Amniotic stem cell (primary cell): Measurements from ENCODE around the gene MMD2.
A peak's percentile ranks its signal among the peaks of the same experiment; 100 is the strongest.
"Not testable (repeated sequence)": the region's sequence is repeated elsewhere in the genome, so short reads cannot be mapped to it uniquely, and the experiment has no call there.

Source experiments
- DNase-seq: peaks from one replicate; lab custom pipeline; 2025; lab: John Stamatoyannopoulos, UW

Gene MMD2

DNA sequence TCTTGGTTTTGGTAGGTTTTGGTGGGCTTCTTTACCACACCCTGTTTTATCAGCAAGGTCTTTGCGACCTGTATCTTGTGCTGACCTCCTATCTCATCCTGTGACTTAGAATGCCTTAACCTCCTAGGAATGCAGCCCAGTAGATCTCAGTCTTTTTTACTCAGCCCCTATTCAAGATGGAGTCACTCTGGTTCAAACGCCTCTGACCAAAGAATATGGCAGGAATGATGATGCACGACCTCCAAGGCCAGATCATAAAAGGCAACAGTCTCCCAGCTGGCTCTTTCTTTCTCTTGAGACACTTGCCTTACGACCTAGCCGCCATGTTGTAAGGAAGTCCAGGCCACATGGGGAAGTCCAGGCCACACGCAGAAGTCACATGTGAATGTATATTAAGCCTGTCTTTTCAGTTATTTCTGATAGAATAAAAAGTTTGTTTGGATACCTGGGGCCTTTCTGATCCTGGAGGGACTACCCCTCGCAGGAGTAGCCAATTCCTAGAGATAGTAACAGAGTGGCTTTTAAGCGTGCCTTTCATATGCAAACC lies 65.0 kb downstream of the MMD2 start:
- DNase-seq: no peak

DNA sequence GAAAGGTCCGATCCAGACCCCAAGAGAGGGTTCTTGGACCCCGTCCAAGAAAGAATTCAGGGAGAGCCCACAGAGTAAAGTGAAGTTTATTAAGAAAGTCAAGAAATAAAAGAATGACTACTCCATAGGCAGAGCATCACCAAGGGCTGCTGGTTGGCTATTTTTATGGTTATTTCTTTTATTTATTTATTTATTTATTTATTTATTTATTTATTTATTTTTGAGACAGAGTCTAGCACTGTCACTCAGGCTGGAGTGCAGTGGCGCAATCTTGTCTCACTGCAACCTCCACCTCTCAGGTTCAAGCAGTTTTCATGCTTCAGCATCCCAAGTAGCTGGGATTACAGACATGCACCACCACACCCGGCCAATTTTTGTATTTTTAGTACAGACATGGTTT lies 65.8 kb downstream of the MMD2 start:
- not testable (repeated sequence) for DNase-seq

DNA sequence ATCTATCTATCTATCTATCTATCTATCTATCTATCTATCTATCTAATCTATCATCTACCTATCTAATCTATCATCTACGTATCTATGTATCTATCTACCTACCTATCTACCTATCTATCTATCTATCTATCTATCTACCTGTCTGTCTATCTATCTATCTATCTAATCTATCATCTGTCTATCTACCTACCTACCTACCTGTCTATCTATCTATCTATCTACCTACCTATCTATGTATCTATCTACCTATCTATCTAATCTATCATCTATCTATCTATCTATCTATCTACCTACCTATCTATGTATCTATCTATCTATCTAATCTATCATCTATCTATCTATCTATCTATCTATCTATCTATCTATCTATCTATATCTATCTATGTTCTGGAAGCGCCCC lies 67.5 kb downstream of the MMD2 start:
- DNase-seq: not testable (repeated sequence)

DNA sequence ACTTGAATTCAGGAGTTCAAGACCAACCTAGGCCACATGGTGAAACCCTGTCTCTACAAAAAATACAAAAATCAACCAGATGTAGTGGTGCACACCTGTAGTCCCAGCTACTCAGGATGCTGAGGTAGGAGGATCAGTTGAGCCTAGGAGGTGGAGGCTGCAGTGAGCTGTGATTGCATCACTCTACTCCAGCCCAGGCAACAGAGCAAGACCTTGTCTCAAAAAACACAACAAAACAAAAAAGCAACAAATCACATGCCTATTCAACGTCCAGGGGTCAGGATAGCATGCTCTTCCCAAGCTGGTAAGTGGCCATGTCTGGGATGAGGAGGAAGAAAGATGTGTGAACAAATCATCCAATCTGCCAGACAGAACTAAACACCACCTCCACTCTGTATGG lies 69.3 kb downstream of the MMD2 start:
- DNase-seq: no peak

DNA sequence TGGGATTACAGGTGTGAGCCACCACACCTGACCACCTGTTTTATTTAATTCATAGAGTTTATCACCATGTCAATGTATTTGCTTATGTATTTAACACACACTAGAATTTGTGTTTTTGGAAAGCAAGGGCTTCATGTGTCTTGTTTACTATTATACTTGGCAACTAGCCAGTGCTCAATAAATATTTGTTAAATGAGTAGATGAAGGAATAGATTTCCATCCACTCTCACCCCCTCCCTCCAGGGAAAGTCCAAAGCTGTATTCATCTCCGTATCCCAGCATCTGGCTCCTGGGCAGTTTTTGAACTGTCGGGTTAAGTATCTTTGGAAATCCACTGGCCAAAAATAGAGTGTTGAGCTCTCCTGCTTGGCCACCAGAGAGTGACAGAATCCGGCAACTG lies 70.8 kb downstream of the MMD2 start:
- DNase-seq: no peak

DNA sequence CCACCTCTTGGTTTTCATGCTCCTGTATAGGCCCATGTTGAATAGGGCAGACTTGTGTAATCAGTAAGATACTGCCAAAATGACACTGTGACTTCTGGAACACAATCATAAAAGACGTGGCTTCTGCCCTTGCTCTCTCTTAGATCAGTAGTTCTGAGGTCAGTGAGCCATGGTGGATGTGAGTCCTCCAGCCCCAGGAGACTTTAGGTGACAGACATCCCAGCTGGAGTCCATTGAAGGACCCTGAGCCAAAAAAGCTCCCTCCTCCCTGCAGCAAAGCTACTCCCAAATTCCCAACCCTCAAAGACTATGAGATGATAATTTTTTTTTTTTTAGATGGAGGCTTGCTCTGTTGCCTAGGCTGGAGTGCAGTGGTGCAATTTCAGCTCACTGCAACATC lies 72.3 kb downstream of the MMD2 start:
- no peak for DNase-seq

DNA sequence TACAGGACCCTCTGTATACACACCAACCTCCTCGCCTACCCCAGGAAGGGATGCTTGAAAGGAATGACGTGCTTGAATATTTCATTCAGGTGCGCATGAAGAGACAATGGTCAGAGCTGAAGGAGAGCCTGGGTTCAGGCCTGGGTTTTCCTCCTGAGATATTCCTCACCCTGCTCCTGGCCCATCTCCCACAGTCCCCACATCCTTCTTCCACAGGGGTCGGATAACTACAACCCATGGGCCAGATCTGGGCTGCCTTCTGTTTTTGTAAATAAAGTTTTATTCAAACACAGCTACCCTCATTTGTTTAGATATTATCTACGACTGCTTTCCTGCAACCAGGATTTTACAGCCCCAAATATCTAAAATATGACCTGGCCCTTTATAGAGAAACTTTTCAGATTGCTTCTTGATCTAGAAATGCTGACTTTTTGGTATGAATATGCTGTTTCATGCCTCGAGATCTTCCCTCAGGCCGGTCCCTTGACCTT lies 73.6 kb downstream of the MMD2 start:
- DNase-seq: no peak

DNA sequence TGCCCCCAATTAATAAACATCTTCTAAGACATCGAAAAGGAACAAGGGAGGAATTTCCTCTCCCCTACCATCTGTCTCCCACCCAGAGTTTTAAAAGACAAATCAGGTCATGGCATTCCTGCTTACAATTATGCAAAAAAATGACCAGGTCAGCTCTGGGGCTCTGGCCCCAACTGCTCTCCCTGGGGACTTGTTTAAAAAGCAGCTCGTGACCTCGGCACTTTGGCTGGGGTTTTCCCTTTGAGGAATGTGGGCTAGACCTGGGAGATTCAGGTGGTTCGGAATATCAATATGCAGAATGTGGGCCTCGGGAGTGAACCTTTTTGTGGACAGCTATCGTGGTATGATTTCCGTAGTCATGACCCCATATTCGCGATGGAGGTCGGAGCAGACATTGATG lies 74.8 kb downstream of the MMD2 start:
- DNase-seq: no peak

DNA sequence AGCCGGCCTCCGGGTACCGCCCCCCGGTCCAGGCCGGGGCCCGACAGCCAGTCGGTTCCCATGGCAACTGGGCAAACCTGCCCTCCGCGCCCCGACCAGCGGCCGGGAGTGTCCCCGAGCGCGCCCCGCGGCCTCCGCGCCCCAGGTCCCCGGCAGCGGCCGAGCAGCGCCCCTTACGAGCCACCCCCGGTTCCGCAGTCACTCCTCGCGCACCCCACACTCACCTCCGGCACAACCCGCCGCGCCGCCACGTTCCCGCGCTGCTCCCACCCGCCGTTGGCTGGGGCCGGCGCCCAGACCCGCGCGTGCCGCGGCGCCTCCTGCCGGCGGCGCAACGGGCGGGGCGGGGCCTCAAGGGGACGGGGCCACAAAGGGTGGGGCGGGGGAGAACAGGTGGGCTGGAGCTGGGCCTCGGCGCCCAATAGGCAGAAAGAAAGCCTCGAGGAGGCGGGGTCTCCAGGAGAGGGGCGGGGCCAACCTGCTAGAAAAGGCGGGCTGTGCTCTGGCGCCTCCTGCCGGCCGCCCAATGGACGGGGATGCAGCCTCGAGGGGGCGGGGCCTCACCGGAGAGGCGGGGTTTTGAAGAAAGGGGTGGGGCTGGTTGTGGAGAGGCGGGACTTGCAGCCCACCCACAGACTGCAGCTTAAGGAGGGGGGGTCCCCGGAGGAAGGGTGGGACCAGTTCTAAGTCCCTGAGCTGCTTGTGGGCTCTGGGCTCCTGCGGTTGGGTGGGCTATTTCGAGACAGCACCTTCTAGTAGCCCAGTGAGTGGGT lies 75.4 kb downstream of the MMD2 start, which contains the start of gene RADIL:
RADIL (minus strand) TSS at position 345 of the 773 bp plus-strand sequence. CDS start 5,577 bp downstream, outside the sequence.
- DNase-seq: peak; percentile 68

DNA sequence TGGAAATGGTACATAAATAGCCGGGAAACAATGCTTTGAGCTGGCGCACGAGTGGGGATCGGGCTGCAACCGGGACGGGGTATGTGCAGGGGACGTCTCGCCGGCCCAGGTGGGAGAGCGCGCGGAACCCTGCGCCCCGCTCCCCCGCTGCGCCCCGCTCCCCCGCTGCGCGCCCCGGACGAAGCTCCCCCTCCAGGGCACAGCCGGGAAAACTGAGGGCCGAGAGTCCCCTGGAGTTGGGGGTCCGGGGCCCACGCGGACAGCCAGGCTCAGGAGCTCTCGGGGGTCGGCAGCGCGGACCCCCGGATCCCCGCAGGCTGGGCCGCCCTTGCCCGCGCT lies 76.0 kb downstream of the MMD2 start:
- DNase-seq: no peak

DNA sequence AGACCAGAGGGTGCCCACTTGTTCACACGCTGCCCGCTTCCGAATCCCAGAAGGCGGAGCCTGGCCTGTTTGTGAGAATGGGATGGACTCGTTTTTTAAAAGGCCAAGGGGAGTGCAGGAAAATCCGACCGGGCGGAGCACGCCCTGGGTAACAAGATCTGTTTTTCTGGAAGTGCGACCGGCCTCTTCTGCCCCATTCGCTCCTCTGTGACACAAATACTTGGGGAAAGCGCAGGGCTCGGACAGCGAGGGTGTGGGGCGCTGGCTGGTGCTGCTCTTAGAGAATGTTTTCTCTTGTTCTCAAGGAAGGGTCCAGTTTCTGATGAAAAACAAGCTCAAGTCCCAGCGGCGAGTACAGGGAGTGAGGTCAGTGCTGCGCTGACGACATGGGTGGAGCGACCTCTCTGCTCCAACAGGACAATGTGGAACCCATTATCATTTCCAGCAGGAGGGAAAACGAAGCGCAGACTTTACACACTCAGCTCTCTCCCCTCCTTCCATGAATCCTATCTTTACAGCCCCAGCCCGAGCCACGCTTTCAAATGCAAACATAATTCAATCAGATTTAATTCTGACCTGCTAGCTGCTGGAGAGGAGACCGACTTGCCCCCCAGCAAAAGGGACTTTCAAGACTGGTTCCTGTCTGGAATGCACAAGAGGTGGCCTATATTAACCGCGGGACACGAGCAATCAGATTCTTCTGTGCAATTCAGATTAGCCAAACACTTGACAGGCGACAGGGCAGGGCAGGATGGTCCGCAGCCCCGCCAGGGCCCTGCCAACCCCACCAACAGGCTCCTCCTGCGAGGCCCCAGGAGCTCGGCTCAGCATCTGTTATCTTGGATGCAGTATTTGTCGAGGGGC lies 76.6 kb downstream of the MMD2 start:
- peak; percentile 34 for DNase-seq

DNA sequence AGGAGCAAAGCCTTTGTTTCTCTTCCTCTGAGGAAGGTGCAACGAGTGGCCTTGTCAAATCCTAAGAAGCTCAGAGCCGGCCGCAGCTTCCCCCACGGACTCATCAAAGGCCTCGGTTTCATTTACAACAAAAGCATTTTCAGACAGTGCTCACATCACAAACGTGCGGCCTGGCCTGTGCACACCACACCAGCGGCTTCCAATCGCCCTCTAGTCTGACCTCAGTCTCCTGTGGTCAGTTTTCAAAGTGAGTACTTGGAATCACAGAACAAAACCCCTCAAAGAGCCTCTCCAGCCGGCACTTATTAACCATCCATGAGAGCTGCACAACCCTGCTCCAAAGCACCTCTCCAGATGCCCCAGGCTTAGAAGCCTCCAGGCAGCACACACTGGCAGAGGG lies 78.8 kb downstream of the MMD2 start:
- no peak for DNase-seq

DNA sequence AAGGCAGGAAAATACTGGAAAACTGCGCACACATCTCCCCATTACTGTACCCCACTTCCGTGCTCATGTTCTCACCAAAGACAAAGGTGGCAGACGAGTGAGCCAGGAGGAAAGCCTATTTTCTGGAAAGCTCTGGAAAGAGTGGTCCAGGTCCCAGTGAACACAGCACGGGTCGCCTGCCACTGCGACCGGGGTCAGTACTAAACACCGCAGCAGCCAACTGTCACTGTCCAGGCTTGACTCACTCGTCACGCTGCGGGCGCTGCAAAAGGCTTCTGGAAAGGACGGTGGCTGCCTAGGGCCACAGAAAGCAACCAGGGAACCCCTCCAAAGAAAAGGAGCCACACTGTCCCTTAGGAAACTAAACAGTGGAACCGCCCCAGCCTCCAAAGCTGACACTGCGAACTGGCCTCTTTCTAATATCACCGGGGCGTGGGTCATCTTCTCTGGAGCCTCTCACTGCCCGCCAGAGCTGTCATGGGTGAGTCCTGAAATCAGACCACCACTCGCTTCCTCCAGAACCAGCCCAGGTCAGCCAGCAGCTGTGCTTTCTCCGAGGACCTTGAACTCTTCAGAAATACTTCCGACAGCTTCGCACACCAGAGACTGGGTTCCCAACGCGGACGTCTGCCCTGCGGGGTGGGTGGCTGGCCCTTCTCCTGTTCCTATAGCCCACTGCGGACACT lies 79.4 kb downstream of the MMD2 start:
- DNase-seq: no peak

DNA sequence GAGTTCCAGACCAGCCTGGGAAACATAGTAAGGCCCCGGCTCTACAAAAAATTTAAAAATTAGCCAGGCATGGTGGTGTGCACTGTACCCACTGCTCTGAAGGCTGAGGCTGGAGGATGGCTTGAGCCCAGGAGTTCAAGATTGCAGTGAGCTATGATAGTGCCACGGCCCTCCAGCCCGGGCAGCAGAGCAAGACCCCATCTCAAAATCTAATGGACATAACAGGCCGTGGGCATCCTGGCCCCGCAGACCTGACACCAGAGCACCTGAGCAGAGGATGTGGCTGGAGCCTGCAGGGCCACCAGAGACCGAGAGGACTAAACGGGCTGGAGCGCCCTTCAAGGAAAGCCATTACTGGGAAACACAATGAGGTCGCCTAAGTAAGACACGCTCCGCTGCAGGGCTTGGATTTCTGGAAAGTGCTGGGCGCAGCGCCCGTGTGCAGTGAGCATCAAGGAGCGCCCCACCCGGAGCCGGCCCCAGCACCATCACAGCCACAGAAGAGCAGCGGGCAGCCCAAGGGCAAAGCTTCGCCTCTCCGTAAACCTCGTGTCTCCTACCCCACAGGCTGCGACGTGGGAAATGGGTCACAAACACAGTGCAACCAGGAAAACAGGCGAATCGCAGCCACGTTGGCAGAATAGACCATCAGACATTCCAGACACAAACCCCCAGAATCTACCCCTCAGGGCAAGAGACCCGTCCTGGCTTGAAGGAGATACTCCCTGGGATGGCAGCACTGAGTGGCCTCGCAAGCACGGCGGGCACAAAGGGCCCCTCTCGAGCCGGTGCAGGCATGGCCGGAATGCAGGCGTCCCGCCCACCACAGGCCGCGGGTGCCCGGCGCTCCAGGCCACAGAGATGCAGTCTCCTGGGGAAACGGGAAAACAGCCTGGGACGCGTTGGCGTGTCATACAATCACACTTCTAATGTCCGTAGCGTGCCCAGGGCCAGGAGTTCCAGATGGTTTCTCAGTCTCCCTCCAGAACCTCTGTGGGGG lies 80.4 kb downstream of the MMD2 start:
- DNase-seq: no peak

DNA sequence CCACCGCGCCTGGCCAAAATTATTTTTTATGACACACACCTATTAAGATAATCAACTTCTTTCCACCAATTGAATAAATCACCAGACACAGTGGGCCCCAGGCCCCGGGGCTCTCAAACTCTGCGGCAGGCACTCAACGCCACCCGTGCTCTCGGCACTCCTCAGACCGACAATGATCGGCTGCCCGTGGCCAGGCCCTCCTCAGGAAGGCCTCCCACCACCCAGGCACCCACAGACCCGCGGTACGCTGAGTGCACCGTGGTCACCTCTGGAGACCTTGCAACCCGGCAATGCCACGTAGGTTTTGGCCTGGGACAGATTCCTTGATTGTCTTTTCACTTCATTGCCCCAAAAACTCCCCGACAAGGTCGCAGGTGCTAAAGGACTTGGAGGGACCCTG lies 82.4 kb downstream of the MMD2 start:
- DNase-seq: no peak

DNA sequence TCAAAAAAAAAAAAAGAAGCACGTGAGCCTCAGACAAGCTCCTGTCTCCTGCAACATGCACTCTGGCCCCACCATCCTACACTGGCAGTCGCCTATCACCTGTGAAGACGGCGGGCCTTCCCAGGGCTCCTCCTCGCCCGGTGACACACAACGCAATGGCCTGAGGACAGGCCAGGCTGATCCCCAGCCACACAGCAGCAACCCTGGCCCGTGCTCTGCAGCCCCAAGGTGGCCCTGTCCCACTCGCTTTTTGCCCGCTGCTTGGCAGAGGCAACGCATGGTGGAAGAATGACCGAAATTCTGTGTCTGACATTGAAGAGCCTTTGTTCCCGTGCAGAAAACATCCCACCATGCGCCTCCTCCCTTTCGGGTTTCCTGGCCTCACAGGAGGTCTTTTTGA lies 83.6 kb downstream of the MMD2 start:
- DNase-seq: no peak

DNA sequence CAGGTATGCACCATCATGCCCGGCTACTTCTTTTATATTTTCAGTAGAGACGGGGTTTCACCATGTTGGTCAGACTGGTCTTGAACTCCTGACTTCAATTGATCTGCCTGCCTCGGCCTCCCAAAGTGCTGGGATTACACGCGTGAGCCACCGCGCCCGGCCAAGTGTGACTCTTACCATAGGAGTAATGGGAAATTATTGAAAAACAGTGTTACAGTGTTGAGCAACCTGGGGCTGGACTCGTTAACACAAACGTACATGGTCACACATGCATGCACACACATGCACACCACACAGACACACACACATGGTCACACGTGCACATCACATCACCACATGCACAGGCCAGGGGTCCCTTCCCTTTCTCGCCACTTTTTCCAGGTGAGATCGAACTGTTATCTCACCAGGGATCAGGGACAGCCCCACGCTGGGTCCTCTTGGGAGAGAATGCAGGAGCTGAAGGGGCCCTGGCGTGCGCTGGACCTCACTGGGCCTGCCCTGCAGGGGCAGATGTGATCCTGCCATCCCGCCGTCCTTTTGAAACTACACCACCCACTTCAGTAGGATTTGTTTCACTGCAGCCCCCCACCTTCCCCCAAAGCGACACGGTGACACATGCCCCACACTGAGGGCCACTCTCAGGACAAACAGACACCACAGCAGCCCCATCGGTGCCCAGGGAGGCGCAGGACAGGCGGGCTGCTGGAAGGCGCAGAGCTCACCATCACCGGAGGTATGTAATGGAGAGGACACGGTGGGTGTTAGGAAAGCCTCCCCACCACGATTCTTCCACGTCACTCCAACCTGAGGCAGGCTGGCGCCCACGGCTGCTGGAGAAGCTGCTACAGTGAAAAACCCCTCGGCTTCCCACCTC lies 85.7 kb downstream of the MMD2 start:
- no peak for DNase-seq

DNA sequence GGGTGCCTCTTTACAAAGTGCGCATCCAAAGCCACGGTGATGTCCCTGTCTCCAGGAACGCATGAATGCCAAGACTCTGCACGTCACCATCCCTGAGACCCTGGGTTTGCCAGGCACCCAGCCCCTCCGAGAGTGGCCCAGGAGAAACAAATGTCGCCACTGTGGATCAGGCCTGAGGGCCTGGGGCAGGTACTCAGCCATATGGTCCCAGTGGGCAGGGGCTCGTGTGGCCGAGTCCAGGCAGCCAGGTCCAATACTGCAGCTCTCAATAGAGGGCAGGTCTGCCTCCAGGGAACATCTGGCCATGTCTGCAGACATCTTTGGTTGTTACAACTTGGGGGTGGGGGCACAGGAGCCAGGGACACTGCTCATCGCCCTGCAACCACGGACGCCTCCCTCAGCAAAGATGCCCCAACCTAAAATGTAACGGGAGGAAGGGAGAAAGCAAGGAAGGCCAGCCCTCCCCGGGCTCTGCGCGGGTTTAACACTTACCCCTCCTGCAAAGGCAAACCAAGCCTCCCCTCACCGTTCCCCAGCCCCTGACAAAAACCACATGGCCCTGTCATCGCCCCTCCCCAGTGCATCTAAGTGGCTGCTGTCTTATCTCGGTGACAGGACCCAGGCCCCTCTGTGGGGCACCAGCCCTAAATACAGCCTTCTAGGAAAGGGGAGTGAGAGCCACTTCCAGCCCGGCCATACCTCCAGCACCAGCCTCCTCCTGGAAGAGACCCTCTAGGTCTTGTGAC lies 86.9 kb downstream of the MMD2 start:
- no peak for DNase-seq

DNA sequence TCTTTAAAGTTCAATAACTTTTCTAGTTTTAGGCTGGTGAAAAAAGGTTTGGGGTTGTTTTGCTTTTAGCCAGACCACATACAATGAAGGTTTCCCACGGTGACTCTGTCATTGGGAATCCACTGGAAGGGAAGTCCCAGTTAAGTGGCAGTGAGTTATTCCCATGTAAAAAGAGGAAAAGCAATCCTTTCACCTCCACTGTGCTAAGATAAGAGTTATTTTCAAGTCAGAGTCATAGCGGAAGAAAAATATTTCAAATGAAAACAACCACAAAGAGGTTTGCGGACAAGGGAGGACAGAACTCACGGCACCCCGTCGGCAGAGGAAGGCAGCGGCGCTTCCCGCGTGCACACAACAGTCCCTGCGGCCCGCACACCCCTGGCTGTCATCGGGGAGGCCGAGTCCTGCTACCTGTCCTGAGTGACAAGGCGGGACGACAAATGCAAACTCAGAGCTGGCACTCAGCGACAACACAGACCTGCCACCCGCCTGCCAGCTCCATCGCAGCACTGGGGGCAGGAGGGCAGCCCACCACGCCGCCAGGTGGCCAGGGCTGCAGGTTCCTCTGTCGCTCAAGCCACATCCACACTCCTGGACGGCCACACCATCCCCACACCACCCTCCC lies 87.8 kb downstream of the MMD2 start:
- DNase-seq: no peak
